ENCODE results near the gene TNFRSF8.

- TF ChIP-seq CTCF (IDR thresholded peaks at IDR 0.05), result no peak
- TF ChIP-seq EZH2 (IDR thresholded peaks at IDR 0.05; ENCODE audit: borderline replicate concordance, insufficient read depth, low read depth, low read length, poor library complexity, severe bottlenecking), result no peak
Observed at GRCh38 chr1:12185036-12185917, 122.2 kb downstream of the TNFRSF8 start.
